HG03025 (cell line): ENCODE data around the gene SALL2.

ENCODE experiments used
- ATAC-seq: cut with Tn5 transposase; IDR thresholded peaks from one replicate; pipeline ENCODE4 v1.9.1; 2021; ENCODE audit warnings: mild to moderate bottlenecking, moderate library complexity; ENCODE audit not compliant: unreplicated experiment, low FRiP score

SALL2 gene

DNA sequence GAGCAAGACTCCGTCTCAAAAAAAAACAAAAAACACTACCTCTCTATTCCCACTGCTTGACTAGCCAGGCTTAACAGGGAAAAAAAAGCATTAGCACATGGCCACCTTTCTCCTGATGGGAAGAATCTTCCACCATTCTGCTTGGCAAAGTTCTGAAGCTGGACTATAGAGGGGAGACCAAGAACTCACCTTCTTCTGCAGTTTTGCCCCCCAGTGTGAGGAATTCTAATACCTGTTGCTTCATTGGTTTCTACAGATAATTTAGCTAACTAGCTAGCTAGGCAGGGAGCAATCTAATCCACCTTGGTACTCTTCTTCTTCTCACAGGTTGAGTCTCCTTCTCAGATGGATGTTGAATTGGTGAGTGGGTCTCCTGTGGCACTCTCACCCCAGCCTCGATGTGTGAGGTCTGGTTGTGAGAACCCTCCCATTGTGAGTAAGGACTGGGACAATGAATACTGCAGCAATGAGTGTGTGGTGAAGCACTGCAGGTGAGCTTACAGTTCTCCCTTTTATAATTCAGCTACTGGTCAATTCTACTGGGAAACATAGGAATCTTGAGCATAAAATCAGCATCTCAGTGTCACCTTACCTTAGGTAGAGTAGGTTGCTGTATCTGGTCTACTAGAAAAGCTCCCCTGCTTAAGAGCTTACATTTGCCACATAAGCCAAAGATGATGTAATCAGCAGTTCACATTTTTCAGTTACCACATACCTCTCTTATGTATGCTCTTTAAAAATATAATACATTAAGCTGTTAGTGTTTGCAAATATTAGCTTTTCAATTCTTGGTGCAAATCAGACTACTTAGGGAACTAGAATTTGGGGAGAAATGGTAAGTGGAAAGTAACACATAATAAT, 31.0 kb downstream of the SALL2 start:
- ATAC-seq = no peak

DNA sequence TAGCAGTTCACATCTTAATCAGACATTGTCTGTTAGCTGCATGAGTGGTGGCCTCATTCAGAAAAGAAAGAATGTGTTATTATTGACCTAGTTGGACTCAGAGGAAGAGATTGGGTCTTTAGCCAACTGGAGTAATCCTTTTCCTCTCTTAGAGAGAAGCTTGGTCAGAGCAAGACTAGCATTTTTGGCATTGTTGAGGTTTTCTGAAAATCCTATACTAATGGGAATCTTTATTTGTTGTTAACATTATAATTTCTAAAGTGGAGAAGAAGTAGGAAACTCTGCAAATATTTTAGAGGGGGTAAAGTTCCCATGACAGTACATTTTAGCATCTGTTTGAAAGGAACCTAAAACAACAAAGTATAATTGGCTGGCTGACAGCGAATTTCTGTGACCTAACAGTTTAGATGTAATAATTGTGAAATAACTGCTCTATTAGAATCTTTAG, 39.5 kb downstream of the SALL2 start:
- ATAC-seq = no peak

DNA sequence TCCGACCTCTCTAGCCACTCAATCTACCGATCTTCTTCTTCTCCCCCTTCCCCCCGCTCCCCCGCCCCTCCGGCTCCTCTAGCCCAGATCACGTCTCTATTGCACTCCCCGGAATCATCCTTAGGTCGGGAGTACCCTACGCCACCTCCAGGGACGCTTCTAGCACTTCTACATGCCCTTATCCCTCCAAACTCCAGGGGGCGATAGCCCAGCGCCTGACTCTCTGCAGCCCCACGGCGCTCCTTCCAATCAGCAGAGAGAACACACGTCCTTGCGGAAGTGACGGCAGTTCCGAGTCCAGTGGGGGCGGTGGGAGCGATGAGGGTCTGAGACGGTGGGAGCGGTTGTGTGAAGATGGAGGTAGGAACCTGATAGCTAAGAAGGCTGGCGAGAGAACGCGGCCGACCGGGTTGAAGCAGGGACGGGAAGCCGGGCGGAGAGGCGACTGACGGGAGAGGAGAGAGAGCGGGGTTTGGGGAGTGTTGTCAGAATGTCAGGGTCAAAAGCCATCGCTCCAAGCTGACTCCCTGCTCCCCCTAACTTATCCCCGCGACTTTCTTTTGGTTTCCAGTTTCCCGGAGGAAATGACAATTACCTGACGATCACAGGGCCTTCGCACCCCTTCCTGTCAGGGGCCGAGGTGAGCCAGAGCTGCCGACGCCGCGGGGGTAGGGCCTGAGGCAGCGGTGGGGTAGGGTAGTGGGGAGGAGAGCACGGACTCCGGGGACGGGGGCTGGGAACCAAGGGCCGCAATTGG, 49.0 kb downstream of the SALL2 start, which contains the start of the genes RAB2B and TOX4:
Gene RAB2B, minus strand, starts transcription at position 35 of the 757 bp plus-strand sequence. CDS start 87 bp downstream, outside the sequence.
Gene TOX4, plus strand, starts transcription at position 271 of the 757 bp plus-strand sequence. Its CDS starts 84 bp downstream, at position 355.
- peak; percentile 99 for ATAC-seq

DNA sequence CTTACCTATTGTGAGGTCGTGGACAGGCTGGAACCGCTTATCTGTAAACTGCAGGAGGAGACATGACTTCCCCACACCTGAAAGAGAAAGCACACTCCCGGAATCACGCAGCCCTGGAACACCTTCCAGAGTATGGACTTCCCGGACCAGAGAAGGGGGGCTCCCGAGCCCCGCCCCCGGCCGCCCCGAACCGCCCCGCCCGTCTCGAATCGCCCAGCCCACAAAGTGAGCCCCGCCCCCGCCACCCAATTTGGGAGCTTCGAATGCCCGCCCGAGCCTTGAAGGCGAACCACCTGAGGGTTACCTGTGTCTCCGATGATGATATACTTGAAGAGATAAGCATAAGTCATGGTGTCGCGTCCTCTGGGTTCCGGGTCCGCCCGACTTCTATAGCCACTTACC, 49.6 kb downstream of the SALL2 start:
- ATAC-seq = no peak

DNA sequence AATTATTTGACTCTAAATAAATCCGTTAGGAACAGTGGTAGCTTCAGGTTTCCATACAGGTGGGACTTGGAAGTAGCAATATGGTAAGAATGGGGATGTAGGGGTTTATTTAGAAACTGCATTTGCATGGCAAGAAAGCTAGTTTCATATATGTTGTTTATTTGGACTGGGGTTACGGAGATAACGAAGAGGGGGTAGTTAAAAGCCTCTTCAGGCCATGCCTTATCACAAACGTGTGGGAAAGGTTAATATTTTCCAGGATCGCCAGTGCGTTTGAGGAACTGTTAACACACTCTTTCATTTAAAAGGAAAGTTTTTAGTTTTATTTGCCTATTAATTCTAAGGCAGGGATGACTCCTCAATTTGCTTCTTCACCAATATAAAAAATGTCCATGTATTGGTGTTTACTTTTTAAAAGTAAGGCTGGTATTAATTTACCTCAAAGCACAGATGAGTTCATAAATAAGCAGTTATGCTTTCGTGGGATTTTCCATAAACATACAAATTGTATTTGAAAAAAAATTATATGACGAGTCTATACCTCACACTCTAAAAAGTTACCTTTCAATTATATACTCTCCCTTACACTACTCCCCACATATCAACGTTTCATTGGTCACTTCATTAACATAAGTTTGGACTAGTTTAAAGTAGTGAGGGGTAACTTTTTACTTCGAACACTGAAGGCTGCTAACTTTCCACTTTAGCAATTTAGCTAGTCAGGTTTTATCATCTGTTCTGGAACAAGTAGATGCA, 50.2 kb downstream of the SALL2 start:
- ATAC-seq = no peak
